GM12892 (cell line): ENCODE results near the gene PAK3.

Experiments used
- POLR2A ChIP-seq: IDR thresholded peaks from 2 replicates; pipeline ENCODE4 v1.6.1; 2011; ENCODE audit warnings: low read depth, low read length, control low read depth
- POLR2AphosphoS5 ChIP-seq: IDR thresholded peaks from 2 replicates; pipeline ENCODE4 v1.6.1; 2011; ENCODE audit warnings: low read depth, low read length, control low read depth

DNA sequence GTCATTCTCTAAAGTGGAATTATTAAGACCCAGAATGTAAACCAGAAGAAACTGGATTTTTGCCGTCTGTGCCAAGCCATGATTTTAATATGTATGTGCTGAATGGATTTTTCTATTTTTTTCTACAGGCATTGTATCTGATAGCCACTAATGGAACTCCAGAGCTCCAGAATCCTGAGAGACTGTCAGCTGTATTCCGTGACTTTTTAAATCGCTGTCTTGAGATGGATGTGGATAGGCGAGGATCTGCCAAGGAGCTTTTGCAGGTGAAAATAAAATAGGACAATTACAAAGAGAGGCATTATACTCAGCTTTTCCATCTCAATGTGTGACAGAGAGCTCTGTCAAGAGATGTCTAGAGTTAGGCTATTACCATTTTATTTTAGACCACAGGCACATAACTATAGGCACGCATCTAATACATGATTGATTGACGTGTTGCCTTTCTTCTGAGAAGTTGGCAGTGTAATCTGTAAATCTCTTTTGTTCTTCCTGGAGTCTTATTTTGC is 120.4 kb downstream of the PAK3 start:
- TF ChIP-seq POLR2AphosphoS5 (no peak), POLR2A (no peak)
